HG03460 (cell line): Measurements from ENCODE around the gene CYREN.

ENCODE experiments used
- ATAC-seq: cut with Tn5 transposase; IDR thresholded peaks from one replicate; pipeline ENCODE4 v1.9.1; 2021; ENCODE audit not compliant: unreplicated experiment

CYREN gene

DNA sequence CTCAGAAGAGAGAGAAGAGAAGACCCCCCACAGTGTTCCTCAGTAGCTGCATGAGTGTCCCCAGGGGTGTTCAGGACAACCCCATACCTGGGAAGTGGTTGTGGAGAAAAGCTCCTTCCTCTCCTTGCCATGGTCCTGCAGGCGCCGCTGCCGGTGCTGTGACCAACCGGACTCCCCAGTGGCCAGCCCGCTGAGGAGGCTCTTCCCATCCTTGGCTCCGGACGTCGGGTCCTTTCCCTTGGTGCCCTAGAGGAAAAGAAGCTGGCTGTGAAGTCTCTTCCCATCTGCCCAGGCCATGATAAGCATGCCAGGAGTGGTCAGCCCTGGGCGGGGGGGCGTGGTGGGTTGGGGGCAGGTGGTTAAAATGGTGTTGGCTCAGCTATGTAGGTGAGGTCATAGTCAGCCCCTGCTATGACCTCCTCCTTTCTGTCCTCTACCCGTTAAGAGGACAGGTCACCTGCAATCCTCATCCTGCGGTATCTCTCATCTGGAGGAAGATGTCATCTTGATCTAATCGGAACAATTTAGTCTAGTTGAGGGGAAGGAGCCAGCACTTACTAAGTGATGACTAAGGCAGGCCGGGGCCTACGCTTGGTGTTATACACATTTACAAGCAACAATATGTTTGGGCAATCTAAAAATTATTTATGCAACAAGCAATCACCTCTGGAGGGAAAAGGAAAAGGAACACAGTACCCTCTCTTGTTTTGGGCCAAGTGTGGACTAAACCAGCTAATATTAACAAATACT, 27.6 kb upstream of the CYREN start:
- no peak for ATAC-seq

DNA sequence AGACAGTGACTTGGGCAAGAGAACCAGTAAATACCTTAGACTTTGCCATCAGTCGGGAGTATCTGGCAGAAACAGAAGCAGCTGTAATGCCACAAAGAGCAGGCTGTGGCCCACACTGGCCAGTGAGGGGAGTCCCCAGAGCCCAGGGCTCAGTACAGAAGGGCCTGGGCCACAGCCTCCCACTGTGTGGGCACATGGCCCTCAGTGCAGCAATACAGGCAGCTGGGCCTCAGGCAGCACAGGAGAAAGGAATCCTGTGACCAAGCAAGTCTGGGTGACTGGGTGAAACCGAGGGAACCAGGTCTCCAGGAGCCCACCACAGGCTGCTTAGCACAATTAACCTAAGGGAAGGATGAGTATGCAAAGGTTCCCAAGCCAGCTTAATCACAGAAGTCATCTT, 26.8 kb upstream of the CYREN start:
- ATAC-seq: no peak

DNA sequence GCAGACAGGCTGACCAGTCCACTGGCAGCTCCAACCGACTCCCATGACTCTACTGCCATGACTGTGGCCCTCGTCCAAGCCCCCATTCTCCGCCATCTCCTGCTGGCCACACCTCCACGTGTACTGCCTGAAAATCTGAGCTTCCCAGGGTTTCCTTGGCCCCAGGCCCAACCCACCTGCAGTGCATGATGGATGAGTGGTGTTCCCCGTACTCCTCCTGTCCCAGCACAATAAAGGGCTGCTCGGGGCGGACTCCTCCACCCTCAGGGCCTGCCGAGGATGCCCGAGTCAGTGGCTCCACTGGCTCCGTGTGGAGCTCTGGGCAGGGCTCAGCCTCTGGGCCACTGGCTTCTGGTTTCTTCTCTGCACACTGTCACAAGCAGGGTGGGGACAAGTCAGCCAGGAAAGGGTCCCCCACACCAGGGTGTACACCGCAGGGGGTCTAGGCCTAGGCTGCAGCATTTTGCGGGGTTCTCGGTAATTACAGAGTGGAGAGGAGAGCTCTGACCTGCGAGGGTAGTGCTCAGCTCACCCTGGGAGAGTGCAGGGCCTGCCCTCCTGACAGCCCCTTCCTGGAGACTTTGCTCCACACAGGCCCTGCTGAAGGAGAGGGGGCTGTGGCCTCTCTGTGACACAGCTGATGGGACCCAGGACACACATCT, 25.6 kb upstream of the CYREN start:
- ATAC-seq: no peak

DNA sequence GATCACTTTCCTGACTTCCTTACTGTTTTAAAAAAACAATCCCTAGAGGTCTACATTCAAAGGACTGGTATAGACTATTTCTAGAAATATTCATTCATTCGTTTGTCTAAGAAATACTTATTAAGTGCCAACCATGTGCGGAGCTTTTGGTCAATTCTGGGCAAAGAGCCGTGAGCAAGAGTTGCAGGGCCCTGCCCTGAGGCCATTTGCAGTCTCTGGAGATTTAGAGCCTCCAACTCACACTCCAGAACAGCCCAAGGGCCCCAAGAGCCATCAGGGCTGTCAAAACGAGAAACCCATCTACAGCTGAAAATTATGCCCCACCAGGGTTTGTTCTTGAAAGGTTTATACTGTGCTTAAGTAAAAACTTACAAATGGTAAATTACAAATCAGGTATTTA, 24.6 kb upstream of the CYREN start:
- ATAC-seq: no peak

DNA sequence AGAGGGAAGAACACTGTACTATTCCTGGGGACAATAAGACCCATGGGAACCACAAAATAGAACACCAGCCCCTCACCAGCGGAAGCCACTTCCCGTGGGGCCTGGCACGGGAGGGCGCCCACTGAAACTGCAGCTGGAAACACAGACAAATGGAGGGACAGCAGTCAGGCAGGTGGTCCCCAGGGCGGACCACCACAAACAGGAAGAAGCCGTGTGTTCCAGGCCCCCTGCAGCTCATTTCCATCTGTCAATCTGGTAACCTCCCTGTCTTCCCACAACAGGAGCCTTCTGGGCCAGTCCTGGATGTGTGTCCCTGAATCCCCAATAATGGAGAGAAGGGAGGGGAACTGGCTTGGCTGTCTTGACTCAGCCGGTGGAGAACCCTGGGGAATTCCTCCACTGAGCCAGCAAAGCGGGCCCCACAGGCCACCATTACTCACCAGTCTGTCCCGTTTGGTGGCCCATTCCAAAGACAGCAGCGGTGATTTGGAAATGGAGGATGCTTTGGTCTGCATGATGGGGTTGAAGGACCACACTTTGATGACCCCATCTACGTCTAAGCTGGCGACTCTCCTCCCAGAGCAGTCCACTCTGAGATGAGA, 24.1 kb upstream of the CYREN start:
- ATAC-seq: no peak

DNA sequence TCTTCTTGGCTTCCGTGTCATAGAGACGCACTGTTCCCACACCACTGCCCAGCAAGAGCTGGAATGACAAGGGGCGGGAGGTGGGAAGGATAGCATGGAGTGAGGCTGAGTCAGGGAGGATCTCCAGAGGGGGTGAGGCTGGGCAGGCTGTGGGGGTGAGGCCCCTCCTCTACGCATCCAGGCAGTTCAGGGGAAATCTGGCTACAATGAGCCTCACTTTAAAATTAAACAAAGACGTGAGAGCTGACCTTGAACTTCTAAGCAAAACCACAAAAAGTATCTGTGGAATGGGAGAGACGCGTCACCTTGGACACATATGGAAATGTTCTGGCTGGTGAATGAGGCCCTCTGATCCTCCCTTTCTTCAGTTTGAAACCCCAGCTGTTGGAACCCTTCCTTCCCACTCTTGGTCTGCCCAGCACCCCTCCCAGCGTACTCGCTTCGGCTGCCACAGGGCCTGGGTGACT, 23.1 kb upstream of the CYREN start:
- no peak for ATAC-seq

DNA sequence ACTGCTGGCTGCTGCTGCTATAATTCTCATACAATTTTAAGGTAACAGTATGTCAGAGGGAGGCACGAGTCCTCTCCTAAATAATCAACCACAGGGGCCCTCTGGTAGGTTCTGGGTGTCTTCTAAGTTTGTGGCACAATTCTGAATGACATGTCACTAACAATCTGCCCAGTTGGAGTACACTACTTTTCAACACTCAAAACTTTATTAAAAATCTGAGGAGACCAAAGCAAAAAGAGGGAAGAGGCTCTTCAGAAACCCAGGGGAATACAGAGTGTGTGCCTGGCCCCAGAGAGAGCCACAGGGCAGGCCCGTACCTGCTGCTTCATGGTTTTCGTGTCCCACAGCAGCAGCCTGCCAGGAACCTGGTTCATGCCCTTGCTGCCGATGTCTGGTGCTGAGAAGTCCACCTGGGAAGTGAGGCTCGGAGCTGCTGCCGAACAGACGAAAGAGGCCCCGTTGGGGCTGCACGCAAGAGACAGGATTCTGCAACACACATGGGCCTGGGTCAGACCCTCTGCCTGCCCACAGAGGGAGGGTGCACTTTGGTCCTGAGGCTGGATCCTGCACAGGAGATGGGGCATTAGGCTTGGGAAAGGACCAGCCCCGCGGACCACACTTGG, 22.5 kb upstream of the CYREN start:
- ATAC-seq: no peak

DNA sequence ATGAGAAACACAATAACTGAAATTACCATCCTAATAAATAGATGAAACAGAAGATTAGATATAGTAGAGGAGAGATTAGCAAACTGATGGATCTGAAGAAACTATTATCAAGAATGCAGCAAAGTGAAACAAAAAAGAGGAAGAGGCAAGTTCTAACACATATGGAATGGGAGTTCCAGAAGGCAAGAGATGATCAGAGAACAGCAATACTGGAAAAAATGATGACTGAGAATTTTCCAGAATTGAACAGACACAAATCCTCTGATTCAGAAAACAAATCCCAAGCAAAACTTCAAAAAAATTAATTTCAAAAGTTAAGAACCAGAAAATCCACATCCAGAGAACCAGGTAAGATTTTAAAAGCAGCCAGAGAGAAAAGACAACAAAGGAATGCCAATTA, 20.2 kb upstream of the CYREN start:
- ATAC-seq: no peak

DNA sequence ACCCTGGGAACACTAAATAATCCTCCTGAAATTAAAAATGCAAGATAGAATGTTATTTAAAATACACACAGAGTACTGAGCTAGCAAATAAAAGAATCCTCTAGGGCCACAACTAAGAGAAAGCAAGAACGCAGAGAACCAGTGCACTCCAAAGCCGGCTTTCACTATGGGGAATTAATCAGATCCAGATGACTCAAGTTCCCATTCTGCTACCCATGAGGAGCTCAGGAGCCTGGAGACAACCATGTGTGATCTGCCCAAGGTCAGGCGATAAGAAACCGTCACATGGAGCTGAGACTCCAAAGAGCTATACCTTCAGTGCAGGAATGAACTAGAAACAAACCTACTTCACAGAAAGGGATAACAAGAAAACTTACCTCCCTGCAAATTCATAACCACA, 19.5 kb upstream of the CYREN start:
- ATAC-seq: no peak

DNA sequence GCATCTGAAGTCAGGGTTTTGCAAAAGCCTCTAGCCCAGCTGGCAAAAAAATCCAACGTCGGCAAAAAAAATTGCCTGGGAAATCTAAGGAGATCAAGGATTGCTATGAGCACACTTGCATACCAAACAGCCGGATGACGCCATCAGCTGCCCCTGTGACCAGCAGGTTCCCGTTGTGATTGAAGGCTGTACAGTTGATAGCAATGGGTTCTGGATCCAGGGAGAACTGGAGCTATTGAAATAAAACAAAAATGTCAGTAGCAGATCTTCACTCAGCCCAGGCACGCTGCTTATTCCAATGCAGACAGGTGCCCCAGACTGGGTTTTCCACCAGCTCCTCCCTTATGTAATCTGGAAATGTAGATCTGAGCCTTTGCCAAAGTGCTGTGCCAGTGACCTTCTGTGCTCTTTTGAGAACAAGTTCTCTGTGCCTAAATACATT, 18.7 kb upstream of the CYREN start:
- ATAC-seq: no peak

DNA sequence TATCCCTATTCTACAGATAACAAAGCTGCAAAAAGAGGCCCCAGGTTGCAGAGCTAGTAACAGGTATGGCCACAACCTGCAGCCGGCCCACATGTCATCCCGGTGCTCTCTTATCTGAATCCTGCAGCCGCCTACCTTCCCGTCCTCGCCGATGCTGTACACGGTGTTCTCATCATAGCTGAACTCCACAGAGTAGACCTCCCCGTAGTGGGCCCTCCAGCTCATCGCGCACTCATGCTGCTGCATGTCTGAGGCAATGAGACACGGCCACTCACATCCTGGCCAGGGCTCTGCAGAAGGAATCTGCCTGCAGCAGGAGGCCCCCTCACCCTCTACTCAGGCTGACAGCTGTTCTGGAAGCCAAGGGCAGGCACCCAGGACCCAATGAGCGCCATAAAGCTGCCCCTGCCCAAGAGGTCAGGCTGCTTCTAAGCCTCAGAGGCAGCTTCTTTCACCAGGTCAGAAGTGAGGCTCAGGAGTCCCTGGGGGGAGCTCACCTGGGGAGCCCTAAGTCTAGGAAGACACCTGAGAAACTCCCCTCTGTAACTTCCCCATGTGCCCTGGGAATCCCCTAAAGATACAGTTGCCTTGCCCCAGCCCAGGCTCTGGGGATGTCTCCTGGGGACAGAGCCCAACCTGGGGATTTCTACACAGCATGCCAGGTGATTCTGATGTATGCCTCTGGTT, 17.9 kb upstream of the CYREN start:
- ATAC-seq: peak; percentile 43

DNA sequence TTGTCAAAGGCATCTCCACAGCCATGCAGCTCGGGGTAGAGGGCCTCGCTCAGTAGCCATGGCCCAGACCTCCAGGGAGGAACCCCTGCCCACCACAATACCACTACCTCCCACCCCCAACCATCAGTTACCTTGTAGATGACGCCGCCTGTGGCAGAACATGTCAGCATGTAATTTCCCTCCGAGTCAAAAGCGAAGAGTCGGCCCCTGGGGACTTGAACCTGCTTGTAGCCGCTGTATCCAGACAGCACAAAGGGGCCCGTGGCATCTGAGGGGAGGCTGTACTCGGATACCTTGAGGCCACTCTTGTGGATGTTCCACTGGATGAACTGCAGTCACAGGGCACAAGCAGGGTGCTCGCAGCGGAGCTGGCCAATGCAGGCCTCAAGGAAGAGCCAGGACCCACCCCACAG, 16.3 kb upstream of the CYREN start:
- ATAC-seq: peak; percentile 40

DNA sequence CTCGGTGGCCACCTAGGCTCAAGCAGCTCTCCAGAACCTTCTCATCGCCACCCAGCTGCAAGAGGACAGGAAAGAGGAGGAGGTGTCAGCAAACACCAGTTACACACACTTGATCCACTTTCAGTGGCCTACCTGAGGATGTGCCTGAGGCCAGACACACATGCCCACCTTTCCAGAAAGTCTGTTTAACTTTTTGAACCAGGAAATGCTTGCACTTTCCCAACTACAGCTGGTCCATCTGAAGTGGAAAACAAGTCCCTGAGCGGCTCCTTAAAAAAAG, 15.7 kb upstream of the CYREN start:
- no peak for ATAC-seq

DNA sequence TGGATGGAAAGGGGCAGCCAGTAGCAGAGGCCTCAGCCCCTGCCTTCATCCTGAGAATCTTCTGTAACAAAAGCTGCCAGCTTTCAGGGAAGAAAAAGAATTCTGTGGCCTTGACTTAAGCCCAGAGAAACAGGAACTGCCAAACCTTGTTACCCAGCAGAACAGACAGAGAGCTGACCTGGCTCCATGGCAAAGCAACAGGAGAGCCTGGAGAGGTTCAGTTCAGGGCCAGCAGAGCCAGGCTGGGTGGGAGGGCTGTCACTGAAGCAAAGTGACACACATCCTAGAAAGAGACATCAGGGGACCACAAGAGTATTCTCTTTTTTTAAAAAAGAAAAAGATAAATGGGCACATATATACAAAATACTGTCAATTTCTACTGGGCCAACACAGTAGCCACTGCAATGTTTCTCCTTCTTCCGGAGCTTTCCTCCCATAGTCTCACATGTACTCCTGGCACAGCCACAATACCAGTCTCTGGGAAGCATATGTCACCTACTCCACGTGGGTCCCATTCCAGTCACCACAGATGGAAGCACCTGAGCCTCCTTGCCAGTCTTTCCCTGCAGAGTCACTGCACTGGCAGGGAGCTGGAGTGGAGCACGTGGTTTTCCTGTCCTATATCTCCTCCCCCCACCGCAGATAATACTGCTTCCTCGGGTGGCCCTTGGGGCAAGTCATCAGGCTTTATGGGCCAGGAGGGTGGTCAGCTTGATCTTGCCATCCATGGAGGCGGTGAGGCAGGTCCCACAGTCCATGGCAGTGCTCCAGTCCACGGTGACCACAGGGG, 15.2 kb upstream of the CYREN start:
- no peak for ATAC-seq

DNA sequence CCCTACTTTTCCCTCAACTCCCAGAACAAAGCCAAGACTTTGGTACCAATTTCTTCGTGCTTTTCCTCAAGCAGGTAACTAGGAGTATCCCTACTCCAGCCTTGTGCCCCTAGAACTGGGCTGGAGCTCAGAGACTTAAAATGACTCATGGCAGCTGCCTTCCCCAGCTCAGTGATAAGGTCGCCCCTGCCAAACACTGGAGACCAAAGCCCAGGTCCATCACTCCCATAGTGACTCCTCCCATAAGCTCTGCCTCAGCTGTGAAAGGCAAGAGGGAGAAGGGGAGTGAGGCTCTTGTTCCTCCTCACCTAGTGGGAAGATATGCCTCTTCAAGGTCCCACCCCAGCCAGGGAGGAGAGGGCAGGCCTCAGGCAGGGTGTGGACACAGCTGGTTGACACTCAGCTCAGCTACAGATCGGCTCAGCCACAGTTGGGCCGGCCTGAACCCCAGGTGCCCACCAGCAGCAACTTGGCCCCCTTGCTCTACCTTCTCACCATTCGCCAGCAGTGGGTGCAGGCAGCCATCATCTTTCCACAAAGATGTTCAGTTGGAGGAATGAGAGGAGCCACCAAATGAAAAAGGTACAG, 13.8 kb upstream of the CYREN start:
- ATAC-seq: no peak

DNA sequence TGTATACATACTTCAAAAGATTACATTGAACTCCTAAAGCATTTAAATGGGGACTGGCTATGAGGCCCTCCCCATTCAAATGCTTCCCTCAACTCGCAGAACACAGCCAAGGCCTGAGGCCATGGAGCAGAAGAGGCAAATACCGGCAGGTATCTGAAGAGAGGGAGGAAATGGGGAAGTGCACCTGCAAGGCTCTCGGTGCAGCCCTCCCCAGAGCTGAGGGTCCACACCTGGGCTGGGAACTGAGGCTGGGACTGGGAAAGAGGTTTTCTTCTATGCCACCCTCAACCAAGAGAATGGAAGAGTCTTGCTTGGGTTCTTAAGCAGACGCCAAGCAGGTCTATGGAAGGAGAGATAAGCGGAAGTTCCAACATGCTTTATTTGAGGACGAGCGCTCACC, 13.0 kb upstream of the CYREN start:
- ATAC-seq: no peak

DNA sequence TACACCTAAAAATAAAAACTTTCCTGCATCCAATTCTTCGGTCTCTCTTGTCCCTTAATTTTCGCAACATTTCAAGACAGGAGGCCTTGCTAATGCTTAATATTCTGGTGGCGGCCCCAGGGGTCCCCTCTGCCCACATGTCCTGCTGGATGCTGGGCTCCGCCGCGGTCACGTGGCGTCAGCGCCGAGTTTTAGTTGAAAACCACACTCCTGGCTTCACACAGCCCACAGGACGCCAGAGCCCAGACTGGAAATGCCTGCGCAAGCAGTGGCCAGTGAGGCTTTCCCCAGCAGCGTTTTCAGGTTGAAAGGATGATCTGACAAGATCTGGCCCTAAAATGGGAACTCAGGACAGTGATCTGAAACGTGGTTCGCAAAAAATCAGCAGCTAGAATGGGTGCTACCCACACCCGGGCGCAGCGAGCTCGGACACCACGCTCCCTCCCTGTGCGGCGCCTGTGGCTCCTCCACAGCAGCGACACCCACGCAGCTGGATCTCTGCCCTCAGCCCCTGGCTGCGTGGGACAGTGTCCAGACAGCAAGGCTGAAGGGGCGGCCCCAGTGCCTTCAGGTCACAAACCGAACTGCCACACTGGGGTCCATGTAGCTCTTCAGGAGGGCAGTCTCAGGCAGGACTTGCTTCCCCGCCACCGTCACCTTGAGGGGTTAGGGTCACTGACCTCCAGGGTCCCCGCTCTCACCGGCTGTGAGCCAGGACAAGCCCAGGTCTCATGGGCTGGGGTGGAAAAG, 11.6 kb upstream of the CYREN start:
- no peak for ATAC-seq

DNA sequence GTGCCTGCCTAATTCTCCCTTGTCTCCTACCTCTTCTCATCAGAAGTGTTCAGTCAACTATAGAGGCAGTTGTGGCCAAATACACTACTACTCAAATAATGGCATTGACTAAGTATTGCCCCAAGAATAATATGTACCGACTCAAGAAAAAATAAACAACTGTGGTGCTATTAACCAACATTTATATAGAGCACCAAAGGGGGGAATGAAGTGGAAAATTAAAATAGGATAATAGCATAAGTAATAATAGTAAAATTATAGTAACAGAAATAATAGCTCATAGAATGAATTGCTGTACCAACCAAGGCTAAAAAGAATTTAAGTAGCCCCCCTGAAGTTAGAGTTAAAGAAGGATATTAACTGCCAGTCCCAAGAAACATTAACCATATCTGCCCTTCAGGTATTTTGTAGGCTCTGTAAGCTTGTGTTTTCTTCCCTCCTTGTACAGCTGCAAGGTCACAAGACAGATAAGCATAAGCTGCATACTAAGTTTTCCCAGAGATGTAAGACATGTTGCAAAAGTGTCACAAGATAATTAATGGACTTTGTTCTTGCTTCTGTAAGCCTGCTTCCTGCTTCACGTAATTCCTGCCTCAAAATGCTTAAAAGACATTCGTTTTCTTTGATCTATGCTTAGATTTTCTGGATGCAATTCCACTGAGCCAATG, 10.9 kb upstream of the CYREN start:
- no peak for ATAC-seq

DNA sequence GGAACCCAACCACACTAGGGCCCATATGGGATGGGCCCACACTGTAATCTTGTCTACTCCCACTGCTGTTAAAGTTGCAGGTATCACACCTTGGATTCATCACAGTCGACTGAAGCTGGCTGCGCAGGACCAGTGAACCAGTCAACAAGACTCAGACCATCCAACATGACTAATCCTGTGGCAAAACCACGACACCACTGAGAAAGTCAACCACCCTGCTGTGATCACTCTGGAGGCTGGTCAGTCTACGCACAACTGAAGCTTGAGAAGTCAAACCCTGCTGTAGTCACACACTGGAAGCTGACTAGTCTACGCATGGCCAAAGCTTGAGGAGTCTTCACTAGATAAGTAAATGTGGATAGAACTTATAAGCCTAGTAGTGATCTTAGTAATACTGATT, 9.6 kb upstream of the CYREN start:
- ATAC-seq: no peak
